Activated CD4-positive, alpha-beta T cell treated with anti-CD3 and anti-CD28 coated beads, Interleukin-2, amount 10 ng/mL, durations not matched to agents 24 days and 14 days (primary cell): ENCODE results near the gene PDE4A. TPM values are rescaled to one million over a fixed set of nuclear protein-coding genes. Genes with fewer than 3 reads are reported as not detected.

ENCODE experiments used
- total RNA-seq: library from RNA; stranded (reverse); gene quantifications from 2 replicates; pipeline ENCODE4 v1.2.3, GENCODE V29; 2022

The PDE4A gene
- total RNA-seq, 1 donor from 2014 or later, result 58.0 TPM

Other genes with a start within 250 kb of the PDE4A start
- 410 and 414 TPM in 2 replicates for gene DNMT1, start 225.6 kb upstream of the PDE4A start, total RNA-seq
- 14.3 and 14.7 TPM in 2 replicates for gene S1PR2, start 189.2 kb upstream of the PDE4A start, total RNA-seq
- gene MRPL4, start 168.3 kb upstream of the PDE4A start, total RNA-seq, result 163 and 174 TPM in 2 replicates
- gene ICAM1, start 149.4 kb upstream of the PDE4A start, total RNA-seq, result 81.5 and 82.1 TPM in 2 replicates
- 0.71 and 0.79 TPM in 2 replicates for gene ICAM4, start 133.6 kb upstream of the PDE4A start, total RNA-seq
- 3.0 and 3.8 TPM in 2 replicates for gene ICAM5, start 130.6 kb upstream of the PDE4A start, total RNA-seq
- gene ZGLP1, start 110.7 kb upstream of the PDE4A start, total RNA-seq, result 2.0 and 2.8 TPM in 2 replicates
- gene FDX2, start 104.5 kb upstream of the PDE4A start, total RNA-seq, result 23.9 and 24.9 TPM in 2 replicates
- gene RAVER1, start 87.0 kb upstream of the PDE4A start, total RNA-seq, result 96.1 and 108 TPM in 2 replicates
- gene ICAM3, start 80.9 kb upstream of the PDE4A start, total RNA-seq, result 104 and 108 TPM in 2 replicates
- gene TYK2, start 40.0 kb upstream of the PDE4A start, total RNA-seq, result 244 and 255 TPM in 2 replicates
- gene CDC37, start 17.0 kb upstream of the PDE4A start, total RNA-seq, result 304 and 310 TPM in 2 replicates
- gene KEAP1, start 82.8 kb downstream of the PDE4A start, total RNA-seq, result 81.0 and 82.1 TPM in 2 replicates
- not detected in 2 replicates for gene S1PR5, start 96.9 kb downstream of the PDE4A start, total RNA-seq
- gene ATG4D, start 123.4 kb downstream of the PDE4A start, total RNA-seq, result 36.7 and 40.8 TPM in 2 replicates
- 84.0 and 90.6 TPM in 2 replicates for gene KRI1, start 145.5 kb downstream of the PDE4A start, total RNA-seq
- gene CDKN2D, start 148.4 kb downstream of the PDE4A start, total RNA-seq, result 41.0 and 44.2 TPM in 2 replicates
- gene AP1M2, start 166.8 kb downstream of the PDE4A start, total RNA-seq, result not detected in 2 replicates
- gene SLC44A2, start 205.0 kb downstream of the PDE4A start, total RNA-seq, result 85.5 and 98.6 TPM in 2 replicates
- 588 TPM in 2 replicates for gene ILF3, start 233.8 kb downstream of the PDE4A start, total RNA-seq